Stimulated activated naive CD4-positive, alpha-beta T cell treated with Interleukin-2 at 50 U/mL for 16 hours (primary cell): ENCODE measurements around the gene KCNB1.

Experiments used
- DNase-seq: peaks from one replicate; lab custom pipeline; 2025; lab: John Stamatoyannopoulos, UW

The KCNB1 gene

GRCh38 chr20:49351775-49352174 lies 130.7 kb downstream of the KCNB1 start:
- DNase-seq: no peak

- DNase-seq: no peak
These were observed 132.7 kb downstream of the KCNB1 start for GRCh38 chr20:49349694-49350252.

GRCh38 chr20:49349078-49349477 lies 133.4 kb downstream of the KCNB1 start:
- DNase-seq: no peak

- no peak for DNase-seq
These were observed 133.9 kb downstream of the KCNB1 start for GRCh38 chr20:49348563-49348962.

GRCh38 chr20:49347156-49347555 lies 135.3 kb downstream of the KCNB1 start:
- DNase-seq: no peak

GRCh38 chr20:49346682-49347081 lies 135.8 kb downstream of the KCNB1 start:
- DNase-seq: no peak

GRCh38 chr20:49345524-49345923 lies 136.9 kb downstream of the KCNB1 start:
- no peak for DNase-seq

GRCh38 chr20:49344975-49345374 lies 137.5 kb downstream of the KCNB1 start:
- no peak for DNase-seq

GRCh38 chr20:49344140-49344539 lies 138.3 kb downstream of the KCNB1 start:
- no peak for DNase-seq

GRCh38 chr20:49343246-49343645 lies 139.2 kb downstream of the KCNB1 start:
- no peak for DNase-seq

- no peak for DNase-seq
These were observed 142.1 kb downstream of the KCNB1 start for GRCh38 chr20:49340161-49340966.

GRCh38 chr20:49339123-49339522 lies 143.3 kb downstream of the KCNB1 start:
- no peak for DNase-seq

GRCh38 chr20:49338061-49338460 lies 144.4 kb downstream of the KCNB1 start:
- no peak for DNase-seq

- DNase-seq: no peak
These were observed 145.1 kb downstream of the KCNB1 start for GRCh38 chr20:49337357-49337756.

GRCh38 chr20:49336786-49337185 lies 145.7 kb downstream of the KCNB1 start:
- no peak for DNase-seq

- DNase-seq: no peak
These were observed 147.0 kb downstream of the KCNB1 start for GRCh38 chr20:49335476-49335875.

- no peak for DNase-seq
These were observed 151.5 kb downstream of the KCNB1 start for GRCh38 chr20:49330701-49331615.

GRCh38 chr20:49328790-49329189 lies 153.7 kb downstream of the KCNB1 start:
- DNase-seq: no peak

- DNase-seq: no peak
These were observed 156.4 kb downstream of the KCNB1 start for GRCh38 chr20:49326026-49326425.

GRCh38 chr20:49324306-49324705 lies 158.2 kb downstream of the KCNB1 start:
- DNase-seq: no peak

- no peak for DNase-seq
These were observed 158.7 kb downstream of the KCNB1 start for GRCh38 chr20:49323622-49324238.

GRCh38 chr20:49320460-49320859 lies 162.0 kb downstream of the KCNB1 start:
- no peak for DNase-seq
